ENCODE data around the gene KCNJ6.
"Not testable (repeated sequence)": the region's sequence is repeated elsewhere in the genome, so short reads cannot be mapped to it uniquely, and the experiment has no call there.

The KCNJ6 gene

GRCh38 chr21:37667380-37667779 lies 248.9 kb downstream of the KCNJ6 start:
- no peaks in the 10 kb centered on the region; the same call in 1 of the 2 replicates for H3K27me3 ChIP-seq (ENCODE audit: insufficient read depth, low read length)
- no peak for TF ChIP-seq CTCF (IDR thresholded peaks at IDR 0.05; ENCODE audit: low read length)
- TF ChIP-seq EZH2 (IDR thresholded peaks at IDR 0.05; ENCODE audit: borderline replicate concordance, low read length), result no peak
- H3K36me3 ChIP-seq (ENCODE audit: insufficient read depth, low read length), result no peaks in the 10 kb centered on the region
- no peak overlapping the region for H3K9ac ChIP-seq (ENCODE audit: low read length)
- no peaks in the 10 kb centered on the region for H3K4me1 ChIP-seq (ENCODE audit: insufficient read depth, low read length, severe bottlenecking)
- H3K79me2 ChIP-seq (ENCODE audit: insufficient read depth, low read length), result no peaks in the 10 kb centered on the region
- no peaks in the 10 kb centered on the region for H3K9me2 ChIP-seq (ENCODE audit: low read depth, low read length)
- H3K4me2 ChIP-seq (ENCODE audit: low read length), result no peak overlapping the region
- no peak overlapping the region for H3K27ac ChIP-seq (ENCODE audit: low read depth, low read length, poor library complexity, severe bottlenecking)
- no peaks in the 10 kb centered on the region for H4K20me1 ChIP-seq (ENCODE audit: insufficient read depth, low read length)
- no peak overlapping the region for H3K4me3 ChIP-seq (ENCODE audit: low read depth, low read length, poor library complexity, severe bottlenecking)
- H2AFZ ChIP-seq (ENCODE audit: low read length), result no peak overlapping the region
- no peaks in the 10 kb centered on the region for H3F3A ChIP-seq (ENCODE audit: insufficient read depth, low read length)
- H3K9me3 ChIP-seq (ENCODE audit: low read length), result no peaks in the 10 kb centered on the region

- no peak overlapping the region for H3K27ac ChIP-seq (ENCODE audit: low read depth, low read length, poor library complexity, severe bottlenecking)
- H2AFZ ChIP-seq (ENCODE audit: low read length), result no peak overlapping the region
- no peak overlapping the region for H3K4me3 ChIP-seq (ENCODE audit: low read depth, low read length, poor library complexity, severe bottlenecking)
- no peak overlapping the region for H3K9ac ChIP-seq (ENCODE audit: low read length)
- no peaks in the 10 kb centered on the region for H3K79me2 ChIP-seq (ENCODE audit: insufficient read depth, low read length)
- TF ChIP-seq CTCF (IDR thresholded peaks at IDR 0.05; ENCODE audit: low read length) (no peak), EZH2 (IDR thresholded peaks at IDR 0.05; ENCODE audit: borderline replicate concordance, low read length) (no peak)
- H3K4me2 ChIP-seq (ENCODE audit: low read length), result no peak overlapping the region
- H3K27me3 ChIP-seq (ENCODE audit: insufficient read depth, low read length), result peaks cover 3% of the 10 kb centered on the region; the same call in 1 of the 2 replicates
- H3K9me3 ChIP-seq (ENCODE audit: low read length), result no peaks in the 10 kb centered on the region
- H3K4me1 ChIP-seq (ENCODE audit: insufficient read depth, low read length, severe bottlenecking), result no peaks in the 10 kb centered on the region
- H3F3A ChIP-seq (ENCODE audit: insufficient read depth, low read length), result no peaks in the 10 kb centered on the region
- no peaks in the 10 kb centered on the region for H4K20me1 ChIP-seq (ENCODE audit: insufficient read depth, low read length)
- H3K36me3 ChIP-seq (ENCODE audit: insufficient read depth, low read length), result no peaks in the 10 kb centered on the region
- H3K9me2 ChIP-seq (ENCODE audit: low read depth, low read length), result no peaks in the 10 kb centered on the region
Observed at GRCh38 chr21:37665230-37666024, 250.8 kb downstream of the KCNJ6 start.

GRCh38 chr21:37662227-37662626 lies 254.0 kb downstream of the KCNJ6 start:
- not testable (repeated sequence) for H3K27ac ChIP-seq (ENCODE audit: low read depth, low read length, poor library complexity, severe bottlenecking); H3K27me3 ChIP-seq (ENCODE audit: insufficient read depth, low read length); H3K4me3 ChIP-seq (ENCODE audit: low read depth, low read length, poor library complexity, severe bottlenecking); H3K79me2 ChIP-seq (ENCODE audit: insufficient read depth, low read length); H2AFZ ChIP-seq (ENCODE audit: low read length); H3K9ac ChIP-seq (ENCODE audit: low read length); H3K9me3 ChIP-seq (ENCODE audit: low read length); H3K4me2 ChIP-seq (ENCODE audit: low read length); H3F3A ChIP-seq (ENCODE audit: insufficient read depth, low read length); H3K9me2 ChIP-seq (ENCODE audit: low read depth, low read length); H4K20me1 ChIP-seq (ENCODE audit: insufficient read depth, low read length); H3K4me1 ChIP-seq (ENCODE audit: insufficient read depth, low read length, severe bottlenecking); H3K36me3 ChIP-seq (ENCODE audit: insufficient read depth, low read length)

GRCh38 chr21:37660709-37661108 lies 255.5 kb downstream of the KCNJ6 start:
- Histone ChIP-seq H3K9ac (ENCODE audit: low read length) (no peak overlapping the region), H3K79me2 (ENCODE audit: insufficient read depth, low read length) (no peaks in the 10 kb centered on the region), H3K9me3 (ENCODE audit: low read length) (no peaks in the 10 kb centered on the region), H3K4me1 (ENCODE audit: insufficient read depth, low read length, severe bottlenecking) (no peaks in the 10 kb centered on the region), H4K20me1 (ENCODE audit: insufficient read depth, low read length) (no peaks in the 10 kb centered on the region), H3K9me2 (ENCODE audit: low read depth, low read length) (no peaks in the 10 kb centered on the region), H3K27ac (ENCODE audit: low read depth, low read length, poor library complexity, severe bottlenecking) (no peak overlapping the region), H3K36me3 (ENCODE audit: insufficient read depth, low read length) (no peaks in the 10 kb centered on the region), H3F3A (ENCODE audit: insufficient read depth, low read length) (no peaks in the 10 kb centered on the region), H3K27me3 (ENCODE audit: insufficient read depth, low read length) (peaks cover 3% of the 10 kb centered on the region; the same call in 1 of the 2 replicates), H2AFZ (ENCODE audit: low read length) (no peak overlapping the region), H3K4me2 (ENCODE audit: low read length) (no peak overlapping the region), H3K4me3 (ENCODE audit: low read depth, low read length, poor library complexity, severe bottlenecking) (no peak overlapping the region)
- TF ChIP-seq EZH2 (IDR thresholded peaks at IDR 0.05; ENCODE audit: borderline replicate concordance, low read length) (no peak), CTCF (IDR thresholded peaks at IDR 0.05; ENCODE audit: low read length) (no peak)
